Skeletal muscle satellite cell (primary cell): ENCODE data around the gene ARMC7.
"Not testable (repeated sequence)": the region's sequence is repeated elsewhere in the genome, so short reads cannot be mapped to it uniquely, and the experiment has no call there.

Source experiments
- H3K27me3 ChIP-seq: 2 replicates; pipeline ENCODE4 v1.7.0; 2013; ENCODE audit warnings: low read length; ENCODE audit not compliant: control insufficient read depth, insufficient read depth
- H3K36me3 ChIP-seq: 2 replicates; pipeline ENCODE4 v1.7.0; 2013; ENCODE audit warnings: mild to moderate bottlenecking, control low read depth, low read length; ENCODE audit not compliant: insufficient read depth
- H3K4me1 ChIP-seq: 2 replicates; pipeline ENCODE4 v1.7.0; 2013; ENCODE audit warnings: low read length; ENCODE audit not compliant: control insufficient read depth, insufficient read depth
- H3K4me2 ChIP-seq: 2 replicates; pipeline ENCODE4 v1.7.0; 2013; ENCODE audit warnings: mild to moderate bottlenecking, low read length
- H3K4me3 ChIP-seq: 2 replicates; pipeline ENCODE4 v1.7.0; 2013; ENCODE audit warnings: low read length
- H3K9ac ChIP-seq: 2 replicates; pipeline ENCODE4 v1.7.0; 2013; ENCODE audit warnings: mild to moderate bottlenecking, low read depth, low read length, moderate library complexity
- H3K9me3 ChIP-seq: replicated peaks from 2 replicates; pipeline ENCODE4 v1.7.0; 2013; ENCODE audit warnings: mild to moderate bottlenecking, control low read depth, low read length

Gene ARMC7

DNA sequence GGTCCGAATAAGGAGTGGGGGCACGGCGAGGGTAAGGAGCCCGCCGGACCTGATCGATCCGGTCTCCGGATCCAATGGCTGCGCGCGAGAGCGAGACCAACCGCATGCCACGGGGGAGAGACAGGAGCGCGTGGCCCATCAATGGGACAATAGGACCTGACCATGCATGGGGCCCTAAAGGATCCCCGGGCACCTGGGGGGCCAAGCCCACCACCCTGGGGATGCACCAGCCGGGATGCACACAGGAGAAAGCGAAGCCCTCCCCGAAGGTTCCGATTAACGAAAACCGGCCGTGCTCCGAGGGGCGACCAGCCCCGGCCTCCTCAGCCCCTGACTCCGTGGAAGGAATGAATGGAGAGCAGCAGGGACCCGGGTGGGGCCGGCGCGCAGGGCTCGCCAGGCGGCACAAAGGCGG lies 44.0 kb downstream of the ARMC7 start:
- Histone ChIP-seq H3K36me3 (peaks cover 1% of the 10 kb centered on the region), H3K4me1 (peaks cover 24% of the 10 kb centered on the region), H3K9ac (peak overlapping the region; percentile 91), H3K4me2 (peak overlapping the region; percentile 85), H3K27me3 (no peaks in the 10 kb centered on the region), H3K4me3 (peak overlapping the region; percentile 98), H3K9me3 (no peaks in the 10 kb centered on the region)

DNA sequence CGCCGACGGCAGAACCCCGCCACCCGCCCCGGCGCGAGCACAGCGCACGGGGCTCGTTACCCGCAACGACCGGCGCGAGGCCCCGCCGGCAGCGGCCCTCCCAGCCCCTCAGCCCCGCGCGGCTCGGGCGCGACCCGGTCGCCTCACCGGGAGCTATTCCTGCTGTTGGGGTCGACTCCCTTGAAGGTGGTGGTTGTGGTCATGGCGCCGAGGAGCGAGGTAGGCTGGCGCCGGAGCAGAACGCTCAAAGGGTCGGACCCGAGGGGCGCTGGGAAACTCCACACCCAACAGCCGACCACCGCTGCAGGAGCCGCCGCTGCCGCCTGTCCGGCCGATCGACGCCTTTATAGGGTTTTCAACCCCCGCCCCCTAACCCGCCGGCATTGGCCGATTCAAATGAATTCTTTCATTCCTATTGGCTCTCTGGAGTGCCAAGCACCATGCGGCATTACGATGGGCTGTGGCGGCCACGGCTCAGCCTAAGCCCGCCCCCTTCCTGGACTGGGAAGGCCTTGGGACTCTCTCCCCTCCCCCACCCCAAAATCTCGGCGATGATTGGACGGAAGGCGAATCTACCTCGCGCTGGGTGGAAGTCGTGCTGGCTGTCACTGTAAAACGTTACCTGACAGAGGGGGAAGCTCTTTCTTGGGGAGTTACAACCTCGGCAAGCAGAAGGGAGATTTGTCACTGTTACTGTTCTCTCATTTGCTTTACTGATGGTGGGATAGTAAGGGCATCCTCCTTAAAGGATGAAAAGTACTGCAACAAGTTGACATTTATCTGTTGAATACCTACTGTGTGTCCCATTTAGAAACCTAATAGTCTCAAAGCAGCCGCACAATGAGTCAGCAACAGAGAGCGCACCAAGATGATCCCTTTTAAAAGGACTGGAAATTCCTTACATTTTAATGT lies 44.7 kb downstream of the ARMC7 start, which contains the start of gene JPT1:
TSS of gene JPT1 (minus strand) at position 318 of the 912 bp plus-strand sequence. CDS start at position 203, 115 bp downstream.
- Histone ChIP-seq H3K9ac (peak within 1 kb of the TSS; percentile 91), H3K9me3 (no peaks in the 10 kb centered on the region), H3K27me3 (no peaks in the 10 kb centered on the region), H3K4me1 (peaks cover 31% of the 10 kb centered on the region), H3K36me3 (no peaks in the 10 kb centered on the region), H3K4me2 (peak within 1 kb of the TSS; percentile 85), H3K4me3 (peak within 1 kb of the TSS; percentile 98)

GRCh38 chr17:75155191-75155601 lies 45.4 kb downstream of the ARMC7 start:
- no peaks in the 10 kb centered on the region for H3K9me3 ChIP-seq

DNA sequence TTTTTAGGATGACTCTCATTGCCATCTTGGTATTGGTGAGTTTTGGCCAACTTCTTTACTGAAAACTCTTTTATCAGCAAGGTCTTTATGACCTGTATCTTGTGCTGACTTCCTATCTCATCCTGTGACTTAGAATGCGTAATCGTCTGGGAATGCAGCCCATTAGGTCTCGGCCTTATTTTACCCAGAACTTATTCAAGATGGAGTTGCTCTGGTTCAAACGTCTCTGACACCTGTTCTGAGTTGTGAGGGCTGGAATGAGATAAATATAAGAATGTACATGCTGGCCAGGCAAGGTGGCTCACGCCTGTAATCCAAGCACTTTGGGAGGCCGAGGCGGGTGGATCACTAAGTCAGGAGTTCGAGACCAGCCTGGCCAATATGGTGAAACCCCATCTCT lies 48.7 kb downstream of the ARMC7 start:
- not testable (repeated sequence) for H3K9me3 ChIP-seq, H3K27me3 ChIP-seq, H3K36me3 ChIP-seq, H3K4me3 ChIP-seq, H3K9ac ChIP-seq, H3K4me2 ChIP-seq
- peaks cover 20% of the 10 kb centered on the region for H3K4me1 ChIP-seq

More at GRCh38 chr17:75155191-75155601, 45.4 kb downstream of the ARMC7 start:
- no peak overlapping the region for H3K4me3 ChIP-seq
- H3K9ac ChIP-seq = no peak overlapping the region
- no peaks in the 10 kb centered on the region for H3K36me3 ChIP-seq
- H3K4me2 ChIP-seq = peak overlapping the region; percentile 81
- no peaks in the 10 kb centered on the region for H3K27me3 ChIP-seq
- peaks cover 34% of the 10 kb centered on the region for H3K4me1 ChIP-seq

DNA sequence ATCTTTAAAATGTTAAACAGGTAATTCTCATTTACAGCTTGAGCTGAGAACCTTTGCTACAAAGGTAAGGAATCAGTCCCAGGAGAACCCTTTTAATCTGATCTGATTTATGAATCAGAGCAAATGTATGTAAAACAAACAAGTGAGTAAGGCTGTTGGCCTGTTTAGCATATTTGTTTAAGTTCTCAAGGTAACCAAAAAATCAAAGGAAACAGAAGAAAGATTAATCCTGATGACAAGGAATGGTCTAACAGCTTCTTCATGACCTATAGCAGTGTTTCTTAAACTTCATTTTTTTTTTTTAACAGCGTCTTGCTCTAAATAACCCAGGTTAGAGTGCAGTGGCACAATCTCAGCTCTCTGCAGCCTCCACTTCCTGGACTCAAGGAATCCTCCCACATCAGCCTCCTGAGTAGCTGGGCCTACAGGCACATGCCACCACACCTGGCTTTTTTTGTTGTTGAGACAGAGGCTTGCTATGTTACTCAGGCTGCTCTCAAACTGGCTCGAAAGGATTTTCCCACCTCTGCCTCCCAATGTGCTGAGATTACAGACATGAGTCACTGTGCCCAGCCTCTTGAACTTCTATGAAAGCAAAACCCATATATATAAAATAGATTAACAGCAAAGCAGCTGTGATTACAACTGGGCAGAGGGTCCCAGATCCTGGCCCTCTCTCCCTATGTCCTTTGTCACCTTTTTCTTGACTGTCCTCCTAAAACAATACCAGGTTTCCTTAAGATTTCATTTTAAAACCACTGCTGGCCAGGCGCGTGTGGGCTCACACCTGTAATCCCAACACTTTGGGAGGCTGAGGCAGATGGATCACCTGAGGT lies 49.6 kb downstream of the ARMC7 start:
- peaks cover 20% of the 10 kb centered on the region for H3K4me1 ChIP-seq
- H3K4me3 ChIP-seq = no peak overlapping the region
- H3K36me3 ChIP-seq = peaks cover 7% of the 10 kb centered on the region
- no peaks in the 10 kb centered on the region for H3K9me3 ChIP-seq
- no peaks in the 10 kb centered on the region for H3K27me3 ChIP-seq
- no peak overlapping the region for H3K4me2 ChIP-seq
- no peak overlapping the region for H3K9ac ChIP-seq

DNA sequence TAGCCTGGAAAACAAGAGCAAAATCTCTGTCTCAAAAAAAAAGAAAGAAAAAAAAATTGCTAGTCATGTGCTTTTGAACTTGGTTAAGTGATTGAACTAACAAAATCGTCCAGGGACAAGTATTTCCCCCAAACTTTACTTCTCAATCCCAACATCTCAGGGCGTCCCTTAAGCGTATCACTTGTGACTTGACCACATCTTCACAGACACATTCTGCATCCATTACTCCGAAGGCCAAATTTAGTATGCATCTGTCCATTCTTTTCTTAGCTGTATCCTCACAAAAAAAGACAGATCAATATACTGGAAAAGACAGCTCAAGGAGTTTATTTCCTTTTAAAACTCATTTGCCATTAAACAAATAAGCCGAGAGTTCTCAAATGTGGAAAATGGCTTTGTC lies 50.4 kb downstream of the ARMC7 start:
- H3K9me3 ChIP-seq = no peaks in the 10 kb centered on the region
- H3K9ac ChIP-seq = no peak overlapping the region
- H3K27me3 ChIP-seq = no peaks in the 10 kb centered on the region
- H3K36me3 ChIP-seq = peaks cover 7% of the 10 kb centered on the region
- H3K4me1 ChIP-seq = peaks cover 14% of the 10 kb centered on the region
- no peak overlapping the region for H3K4me2 ChIP-seq
- H3K4me3 ChIP-seq = no peak overlapping the region

GRCh38 chr17:75163074-75163473 lies 53.3 kb downstream of the ARMC7 start:
- Histone ChIP-seq H3K27me3 (no peaks in the 10 kb centered on the region), H3K4me2 (no peak overlapping the region), H3K4me1 (peaks cover 12% of the 10 kb centered on the region), H3K9me3 (no peaks in the 10 kb centered on the region), H3K9ac (no peak overlapping the region), H3K4me3 (no peak overlapping the region), H3K36me3 (peaks cover 25% of the 10 kb centered on the region)

DNA sequence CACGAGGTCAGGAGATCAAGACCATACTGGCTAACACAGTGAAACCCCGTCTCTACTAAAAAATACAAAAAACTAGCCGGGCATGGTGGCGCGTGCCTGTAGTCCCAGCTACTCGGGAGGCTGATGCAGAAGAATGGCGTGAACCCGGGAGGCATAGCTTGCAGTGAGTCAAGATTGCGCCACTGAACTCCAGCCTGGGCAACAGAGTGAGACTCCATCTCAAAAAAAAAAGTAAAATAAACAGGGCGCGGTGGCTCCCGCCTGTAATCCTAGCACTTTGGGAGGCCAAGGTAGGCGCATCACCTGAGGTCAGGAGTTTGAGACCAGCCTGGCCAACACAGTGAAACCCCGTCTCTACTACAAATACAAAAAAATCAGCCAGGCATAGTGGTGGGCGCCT lies 54.8 kb downstream of the ARMC7 start:
- H3K36me3 ChIP-seq = peaks cover 25% of the 10 kb centered on the region
- H3K27me3 ChIP-seq, H3K4me1 ChIP-seq, H3K9me3 ChIP-seq, H3K4me2 ChIP-seq, H3K4me3 ChIP-seq, H3K9ac ChIP-seq: not testable (repeated sequence)

DNA sequence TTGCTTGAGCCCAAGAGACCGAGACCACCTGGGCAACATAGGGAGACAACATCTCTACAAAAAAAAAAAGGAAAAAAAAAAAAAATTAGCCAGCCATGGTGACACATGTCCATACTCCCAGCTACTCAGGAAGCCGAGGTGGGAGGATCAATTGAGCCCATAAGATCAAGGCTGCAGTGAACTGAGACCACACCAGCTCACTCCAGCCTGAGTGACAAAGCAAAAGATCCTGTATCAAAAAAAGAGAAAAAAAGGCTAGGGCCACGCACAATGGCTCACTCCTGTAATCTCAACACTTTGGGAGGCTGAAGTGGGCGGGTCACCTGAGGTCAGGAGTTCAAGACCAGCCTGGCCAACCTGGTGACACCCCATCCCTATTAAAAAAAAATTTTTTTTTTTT lies 59.2 kb downstream of the ARMC7 start:
- Histone ChIP-seq H3K9ac (no peak overlapping the region), H3K4me2 (no peak overlapping the region), H3K36me3 (peaks cover 46% of the 10 kb centered on the region), H3K4me3 (no peak overlapping the region), H3K9me3 (no peaks in the 10 kb centered on the region), H3K27me3 (no peaks in the 10 kb centered on the region), H3K4me1 (no peaks in the 10 kb centered on the region)

DNA sequence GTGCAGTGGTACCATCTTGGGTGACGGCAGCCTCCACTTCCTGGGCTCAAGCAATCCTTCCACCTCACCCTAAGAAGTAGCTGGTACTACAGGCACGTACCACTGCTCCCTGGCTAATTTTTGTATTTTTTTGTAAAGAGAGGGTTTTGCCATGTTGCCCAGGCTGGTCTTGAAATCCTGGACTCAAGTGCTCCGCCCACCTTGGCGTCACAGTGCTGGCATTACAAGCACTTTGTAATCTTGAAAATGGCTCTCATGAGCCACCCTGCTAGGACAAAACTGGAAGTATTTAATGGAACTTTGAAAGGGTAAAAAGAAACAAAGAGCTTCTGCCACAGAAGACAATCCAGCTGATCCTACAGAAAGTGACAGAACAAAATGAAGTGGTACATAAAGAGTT lies 63.8 kb downstream of the ARMC7 start:
- H3K27me3 ChIP-seq = no peaks in the 10 kb centered on the region
- H3K4me1 ChIP-seq = no peaks in the 10 kb centered on the region
- no peak overlapping the region for H3K9ac ChIP-seq
- peaks cover 44% of the 10 kb centered on the region for H3K36me3 ChIP-seq
- no peak overlapping the region for H3K4me3 ChIP-seq
- H3K9me3 ChIP-seq = no peaks in the 10 kb centered on the region
- no peak overlapping the region for H3K4me2 ChIP-seq

DNA sequence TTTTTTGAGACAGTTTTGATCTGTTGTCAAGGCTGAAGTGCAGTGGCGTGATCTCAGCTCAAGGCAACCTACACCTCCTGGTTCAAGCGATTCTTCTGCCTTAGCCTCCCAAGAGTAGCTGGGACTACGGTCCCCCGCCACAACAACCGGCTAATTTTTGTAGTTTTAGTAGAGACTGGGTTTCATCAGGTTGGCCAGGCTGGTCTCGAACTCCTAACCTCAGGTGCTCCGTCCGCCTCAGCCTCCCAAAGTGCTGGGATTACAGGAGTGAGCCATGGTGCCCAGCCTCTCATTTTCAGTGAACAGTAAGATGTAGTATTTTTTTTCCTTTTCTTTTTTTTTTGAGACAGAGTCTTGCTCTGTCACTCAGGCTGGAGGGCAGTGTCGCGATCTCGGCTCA lies 65.2 kb downstream of the ARMC7 start:
- Histone ChIP-seq H3K9ac (no peak overlapping the region), H3K4me3 (no peak overlapping the region), H3K4me2 (no peak overlapping the region), H3K9me3 (no peaks in the 10 kb centered on the region), H3K27me3 (no peaks in the 10 kb centered on the region), H3K36me3 (peaks cover 53% of the 10 kb centered on the region), H3K4me1 (peaks cover 2% of the 10 kb centered on the region)
